ENCODE measurements around the gene ZDBF2. TPM values are rescaled to one million over a fixed set of nuclear protein-coding genes. Genes with fewer than 3 reads are reported as not detected.
"Not testable (repeated sequence)": the region's sequence is repeated elsewhere in the genome, so short reads cannot be mapped to it uniquely, and the experiment has no call there.

ZDBF2 gene
- total RNA-seq, 1 donor from 2014 or later = 6.4 TPM

DNA sequence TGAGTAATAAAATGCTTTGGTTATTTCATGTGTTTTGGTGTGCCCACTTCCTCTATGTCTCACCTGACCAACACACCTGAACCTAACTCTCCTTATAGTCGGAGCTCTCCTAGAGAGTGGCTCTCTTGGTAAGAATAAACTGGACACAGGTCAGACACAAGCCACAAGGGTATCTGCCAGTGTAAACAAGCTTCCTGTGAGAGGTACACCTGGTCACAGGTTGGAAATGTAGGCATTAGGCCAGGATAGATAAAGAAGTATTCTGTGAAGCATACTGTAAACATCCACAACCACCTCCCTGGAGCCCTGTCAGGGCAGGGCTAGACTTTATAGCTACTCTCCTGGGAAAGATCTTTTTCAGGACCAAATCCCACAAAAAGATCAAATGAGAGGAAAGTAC is 69.4 kb downstream of the ZDBF2 start:
- no peak overlapping the region for H3K4me3 ChIP-seq (ENCODE audit: low read depth, low read length)
- DNase-seq (ENCODE audit: low read depth) = no peak
- TF ChIP-seq CTCF (conservative IDR thresholded peaks at IDR 0.05; ENCODE audit: low read depth, low read length) = no peak

DNA sequence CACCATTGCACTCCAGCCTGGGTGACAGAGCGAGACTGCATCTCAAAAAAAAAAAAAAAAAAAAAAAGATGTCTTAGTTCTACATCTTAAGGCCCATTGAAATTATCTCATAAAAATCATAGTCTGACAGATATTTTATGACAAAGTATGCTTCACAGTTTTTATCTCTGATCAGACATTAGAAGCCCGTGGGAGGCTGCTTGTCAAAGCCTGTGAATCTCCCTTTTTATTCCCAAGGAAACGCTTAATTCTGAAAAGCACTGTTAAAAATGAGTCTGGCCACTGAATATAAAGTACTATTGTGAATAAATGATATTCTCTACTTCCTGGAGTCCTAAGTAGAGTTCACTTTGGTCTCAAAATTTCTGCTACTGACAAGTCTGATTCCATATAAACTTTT is 71.1 kb downstream of the ZDBF2 start:
- no peak overlapping the region for H3K4me3 ChIP-seq (ENCODE audit: low read depth, low read length)
- TF ChIP-seq CTCF (conservative IDR thresholded peaks at IDR 0.05; ENCODE audit: low read depth, low read length) = no peak
- no peak for DNase-seq (ENCODE audit: low read depth)

GRCh38 chr2:206349375-206349774 is 74.9 kb downstream of the ZDBF2 start:
- no peak overlapping the region for H3K4me3 ChIP-seq (ENCODE audit: low read depth, low read length)
- DNase-seq (ENCODE audit: low read depth) = no peak
- no peak for TF ChIP-seq CTCF (conservative IDR thresholded peaks at IDR 0.05; ENCODE audit: low read depth, low read length)

GRCh38 chr2:206352571-206352970 is 78.1 kb downstream of the ZDBF2 start:
- H3K4me3 ChIP-seq (ENCODE audit: low read depth, low read length) = no peak overlapping the region
- TF ChIP-seq CTCF (conservative IDR thresholded peaks at IDR 0.05; ENCODE audit: low read depth, low read length) = no peak
- DNase-seq (ENCODE audit: low read depth) = no peak

DNA sequence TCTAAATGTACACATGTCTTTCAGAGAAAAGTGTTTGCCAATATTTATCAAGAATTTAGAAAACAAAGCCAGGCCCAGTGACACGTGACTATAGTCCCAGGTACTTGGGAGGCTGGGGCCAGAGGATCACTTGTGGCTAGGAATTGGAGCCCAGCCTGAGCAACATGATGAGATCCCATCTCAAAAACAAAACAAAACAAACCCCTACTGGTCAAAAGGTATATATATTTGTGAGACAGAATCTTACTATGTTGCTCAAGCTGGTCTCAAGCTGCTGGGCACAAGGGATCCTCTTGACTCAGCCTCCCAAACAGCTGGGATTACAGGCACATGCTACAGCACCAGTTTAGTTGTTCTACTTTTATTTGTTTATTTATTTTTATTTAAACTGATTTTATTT is 79.2 kb downstream of the ZDBF2 start:
- H3K4me3 ChIP-seq (ENCODE audit: low read depth, low read length) = no peak overlapping the region
- no peak for TF ChIP-seq CTCF (conservative IDR thresholded peaks at IDR 0.05; ENCODE audit: low read depth, low read length)
- DNase-seq (ENCODE audit: low read depth) = no peak

- no peak for DNase-seq (ENCODE audit: low read depth)
- TF ChIP-seq CTCF (conservative IDR thresholded peaks at IDR 0.05; ENCODE audit: low read depth, low read length) = no peak
- H3K4me3 ChIP-seq (ENCODE audit: low read depth, low read length) = no peak overlapping the region
Measured at GRCh38 chr2:206354129-206354528, 79.7 kb downstream of the ZDBF2 start.

GRCh38 chr2:206356840-206357239 is 82.4 kb downstream of the ZDBF2 start:
- not testable (repeated sequence) for DNase-seq (ENCODE audit: low read depth)

GRCh38 chr2:206360840-206361239 is 86.4 kb downstream of the ZDBF2 start:
- DNase-seq (ENCODE audit: low read depth); H3K4me3 ChIP-seq (ENCODE audit: low read depth, low read length): not testable (repeated sequence)

More at GRCh38 chr2:206356840-206357239, 82.4 kb downstream of the ZDBF2 start:
- H3K4me3 ChIP-seq (ENCODE audit: low read depth, low read length) = not testable (repeated sequence)
